Activated T-helper 17 cell treated with anti-CD3 and anti-CD28 coated beads, Interleukin-2, amount 50 U/mL, for 72 hours (primary cell): Measurements from ENCODE around the gene KIAA1217. TPM values are rescaled to one million over a fixed set of nuclear protein-coding genes. Genes with fewer than 3 reads are reported as not detected.
"Not testable (repeated sequence)": the region's sequence is repeated elsewhere in the genome, so short reads cannot be mapped to it uniquely, and the experiment has no call there.

Experiments
- ATAC-seq: fragments of 150-1000 bp; cut with Tn5 transposase; replicated peaks from 2 replicates; pipeline ENCODE4 v1.10.0; 2021; ENCODE audit warnings: mild to moderate bottlenecking, moderate library complexity
- H3K27ac Mint-ChIP-seq: one replicate; pipeline ENCODE4 v1.8.0; 2022; ENCODE audit warnings: mixed read lengths
- H3K27me3 Mint-ChIP-seq: one replicate; pipeline ENCODE4 v1.8.0; 2022; ENCODE audit warnings: mixed read lengths
- H3K36me3 Mint-ChIP-seq: one replicate; pipeline ENCODE4 v1.8.0; 2022; ENCODE audit warnings: low read depth, mild to moderate bottlenecking, mixed read lengths
- H3K4me1 Mint-ChIP-seq: one replicate; pipeline ENCODE4 v1.8.0; 2022; ENCODE audit warnings: mixed read lengths
- H3K4me3 Mint-ChIP-seq: one replicate; pipeline ENCODE4 v1.8.0; 2022; ENCODE audit warnings: mild to moderate bottlenecking, mixed read lengths
- H3K9me3 Mint-ChIP-seq: one replicate; pipeline ENCODE4 v1.8.0; 2022; ENCODE audit warnings: mixed read lengths
- total RNA-seq, 2 donors: library from RNA; stranded (reverse); gene quantifications; one replicate each; pipeline ENCODE4 v1.2.3, GENCODE V29; 2022

The KIAA1217 gene
- total RNA-seq, 2 donors from 2014 or later: 2.1 to 2.6 TPM

GRCh38 chr10:24340883-24341282 is 131.9 kb downstream of the KIAA1217 start:
- Mint-ChIP-seq H3K4me3 (no peak overlapping the region), H3K27ac (no peak overlapping the region), H3K36me3 (no peaks in the 10 kb centered on the region), H3K9me3 (no peaks in the 10 kb centered on the region), H3K4me1 (no peaks in the 10 kb centered on the region), H3K27me3 (peaks cover 19% of the 10 kb centered on the region)
- ATAC-seq: no peak

GRCh38 chr10:24341371-24341770 is 132.4 kb downstream of the KIAA1217 start:
- H3K4me3 Mint-ChIP-seq: no peak overlapping the region
- H3K9me3 Mint-ChIP-seq: no peaks in the 10 kb centered on the region
- no peaks in the 10 kb centered on the region for H3K4me1 Mint-ChIP-seq
- H3K27me3 Mint-ChIP-seq: peaks cover 18% of the 10 kb centered on the region
- ATAC-seq: no peak
- no peak overlapping the region for H3K27ac Mint-ChIP-seq
- H3K36me3 Mint-ChIP-seq: no peaks in the 10 kb centered on the region

- Mint-ChIP-seq H3K36me3 (no peaks in the 10 kb centered on the region), H3K27me3 (peaks cover 14% of the 10 kb centered on the region), H3K27ac (no peak overlapping the region), H3K4me1 (no peaks in the 10 kb centered on the region), H3K4me3 (no peak overlapping the region), H3K9me3 (no peaks in the 10 kb centered on the region)
- ATAC-seq: no peak
These were observed 133.0 kb downstream of the KIAA1217 start for GRCh38 chr10:24341897-24342296.

- Mint-ChIP-seq H3K4me1 (no peaks in the 10 kb centered on the region), H3K27me3 (peaks cover 14% of the 10 kb centered on the region), H3K36me3 (no peaks in the 10 kb centered on the region), H3K4me3 (no peak overlapping the region), H3K9me3 (no peaks in the 10 kb centered on the region), H3K27ac (no peak overlapping the region)
- no peak for ATAC-seq
These were observed 134.7 kb downstream of the KIAA1217 start for GRCh38 chr10:24343686-24344085.

GRCh38 chr10:24344279-24344678 is 135.3 kb downstream of the KIAA1217 start:
- H3K4me3 Mint-ChIP-seq: no peak overlapping the region
- H3K27me3 Mint-ChIP-seq: peaks cover 14% of the 10 kb centered on the region
- H3K27ac Mint-ChIP-seq: no peak overlapping the region
- ATAC-seq: no peak
- H3K4me1 Mint-ChIP-seq: no peaks in the 10 kb centered on the region
- H3K36me3 Mint-ChIP-seq: no peaks in the 10 kb centered on the region
- no peaks in the 10 kb centered on the region for H3K9me3 Mint-ChIP-seq

GRCh38 chr10:24344695-24345463 is 135.9 kb downstream of the KIAA1217 start:
- Mint-ChIP-seq H3K27ac (no peak overlapping the region), H3K36me3 (no peaks in the 10 kb centered on the region), H3K27me3 (peaks cover 14% of the 10 kb centered on the region), H3K4me3 (no peak overlapping the region), H3K9me3 (no peaks in the 10 kb centered on the region), H3K4me1 (no peaks in the 10 kb centered on the region)
- ATAC-seq: no peak

GRCh38 chr10:24346877-24347519 is 138.1 kb downstream of the KIAA1217 start:
- Mint-ChIP-seq H3K27ac (no peak overlapping the region), H3K9me3 (no peaks in the 10 kb centered on the region), H3K4me1 (no peaks in the 10 kb centered on the region), H3K36me3 (no peaks in the 10 kb centered on the region), H3K4me3 (no peak overlapping the region), H3K27me3 (peaks cover 7% of the 10 kb centered on the region)
- no peak for ATAC-seq

- no peaks in the 10 kb centered on the region for H3K9me3 Mint-ChIP-seq
- no peak for ATAC-seq
- no peaks in the 10 kb centered on the region for H3K36me3 Mint-ChIP-seq
- peaks cover 4% of the 10 kb centered on the region for H3K27me3 Mint-ChIP-seq
- no peak overlapping the region for H3K27ac Mint-ChIP-seq
- no peak overlapping the region for H3K4me3 Mint-ChIP-seq
- H3K4me1 Mint-ChIP-seq: no peaks in the 10 kb centered on the region
These were observed 140.6 kb downstream of the KIAA1217 start for GRCh38 chr10:24349379-24350001.

GRCh38 chr10:24350070-24350921 is 141.4 kb downstream of the KIAA1217 start:
- Mint-ChIP-seq H3K4me3 (no peak overlapping the region), H3K4me1 (no peaks in the 10 kb centered on the region), H3K27me3 (peaks cover 4% of the 10 kb centered on the region), H3K9me3 (no peaks in the 10 kb centered on the region), H3K27ac (no peak overlapping the region), H3K36me3 (no peaks in the 10 kb centered on the region)
- no peak for ATAC-seq

- H3K4me3 Mint-ChIP-seq, H3K27ac Mint-ChIP-seq, ATAC-seq, H3K4me1 Mint-ChIP-seq, H3K36me3 Mint-ChIP-seq, H3K9me3 Mint-ChIP-seq, H3K27me3 Mint-ChIP-seq: not testable (repeated sequence)
These were observed 141.9 kb downstream of the KIAA1217 start for GRCh38 chr10:24350922-24351225.

- Mint-ChIP-seq H3K27me3 (peaks cover 4% of the 10 kb centered on the region), H3K36me3 (no peaks in the 10 kb centered on the region), H3K9me3 (no peaks in the 10 kb centered on the region), H3K4me3 (no peak overlapping the region), H3K4me1 (no peaks in the 10 kb centered on the region), H3K27ac (no peak overlapping the region)
- no peak for ATAC-seq
These were observed 143.0 kb downstream of the KIAA1217 start for GRCh38 chr10:24351961-24352360.

- H3K9me3 Mint-ChIP-seq: no peaks in the 10 kb centered on the region
- H3K27ac Mint-ChIP-seq: no peak overlapping the region
- no peaks in the 10 kb centered on the region for H3K4me1 Mint-ChIP-seq
- no peak overlapping the region for H3K4me3 Mint-ChIP-seq
- ATAC-seq: no peak
- H3K27me3 Mint-ChIP-seq: peaks cover 4% of the 10 kb centered on the region
- no peaks in the 10 kb centered on the region for H3K36me3 Mint-ChIP-seq
These were observed 143.5 kb downstream of the KIAA1217 start for GRCh38 chr10:24352399-24352798.

GRCh38 chr10:24353319-24353718 is 144.4 kb downstream of the KIAA1217 start:
- H3K36me3 Mint-ChIP-seq: no peaks in the 10 kb centered on the region
- no peak overlapping the region for H3K4me3 Mint-ChIP-seq
- ATAC-seq: no peak
- no peaks in the 10 kb centered on the region for H3K9me3 Mint-ChIP-seq
- peaks cover 4% of the 10 kb centered on the region for H3K27me3 Mint-ChIP-seq
- no peak overlapping the region for H3K27ac Mint-ChIP-seq
- H3K4me1 Mint-ChIP-seq: no peaks in the 10 kb centered on the region

- H3K27ac Mint-ChIP-seq: no peak overlapping the region
- no peaks in the 10 kb centered on the region for H3K36me3 Mint-ChIP-seq
- no peak overlapping the region for H3K4me3 Mint-ChIP-seq
- H3K4me1 Mint-ChIP-seq: no peaks in the 10 kb centered on the region
- ATAC-seq: no peak
- H3K9me3 Mint-ChIP-seq: no peaks in the 10 kb centered on the region
- peaks cover 4% of the 10 kb centered on the region for H3K27me3 Mint-ChIP-seq
These were observed 146.2 kb downstream of the KIAA1217 start for GRCh38 chr10:24355056-24355688.
